ENCODE measurements around the gene COL7A1. TPM values are rescaled to one million over a fixed set of nuclear protein-coding genes. Genes with fewer than 3 reads are reported as not detected.

Gene COL7A1
- polyA plus RNA-seq, 1 donor = 9.3 TPM

GRCh38 chr3:48591886-48592518, 3.1 kb downstream of the COL7A1 start:
- DNase-seq = no peak

DNA sequence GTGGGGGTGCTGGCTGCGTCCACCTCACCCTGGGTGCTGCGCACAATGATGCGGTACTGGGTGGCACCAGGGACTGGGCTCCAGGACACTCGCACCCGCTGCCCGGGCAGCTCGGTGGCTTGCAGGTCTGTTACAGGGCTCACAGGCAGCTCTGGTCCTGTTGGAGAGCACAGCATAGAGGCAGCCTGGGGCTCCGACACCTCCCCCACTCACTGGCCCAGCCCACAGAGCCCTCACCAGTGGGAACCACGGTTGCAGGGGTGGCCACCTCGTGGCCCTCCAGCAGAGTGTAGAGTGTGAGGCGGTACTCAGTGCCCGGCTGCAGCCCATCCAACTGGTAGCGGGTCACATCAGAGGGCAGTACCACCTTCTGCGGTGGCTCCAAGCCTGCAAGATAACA, 3.7 kb downstream of the COL7A1 start:
- DNase-seq = no peak

DNA sequence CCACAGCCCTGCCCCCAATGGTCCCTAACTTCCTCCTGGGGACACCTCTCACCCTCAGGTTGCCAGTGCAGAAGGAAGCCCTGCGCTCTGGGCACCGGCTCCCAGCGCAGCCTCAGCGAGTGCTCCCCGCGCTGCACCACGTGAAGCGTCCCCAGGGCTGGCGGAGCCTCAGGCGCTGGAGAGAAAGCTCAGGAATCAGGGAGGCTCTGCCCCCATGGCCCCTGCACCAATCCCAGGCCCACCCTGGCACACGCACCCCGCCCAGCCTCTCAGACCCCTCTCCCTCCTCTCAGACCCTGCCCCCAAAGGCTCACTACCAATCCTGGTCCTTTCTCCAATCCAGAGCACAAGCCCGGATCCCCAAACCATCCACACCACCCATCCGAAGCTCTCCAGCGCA, 6.9 kb downstream of the COL7A1 start:
- no peak for DNase-seq

GRCh38 chr3:48587686-48588085, 7.4 kb downstream of the COL7A1 start:
- no peak for DNase-seq

DNA sequence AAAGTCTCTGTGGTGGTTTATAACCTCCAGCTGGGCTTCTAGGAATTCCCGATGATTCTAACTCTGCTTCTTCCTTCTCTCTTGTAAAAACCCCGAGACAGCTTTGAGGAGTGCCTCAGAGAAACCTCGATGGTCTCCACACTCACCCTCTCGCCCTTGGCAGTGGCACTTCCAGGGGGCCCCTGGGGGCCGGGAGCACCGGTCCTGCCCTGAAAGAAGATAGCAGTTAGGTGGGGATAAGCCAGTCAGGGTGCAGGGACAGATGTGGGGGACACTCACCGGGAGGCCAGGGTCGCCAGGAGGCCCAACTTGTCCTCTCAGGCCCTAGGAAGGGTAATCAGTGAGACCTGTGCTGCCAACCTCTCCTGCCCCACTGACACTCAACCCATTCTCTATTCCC, 9.7 kb downstream of the COL7A1 start:
- DNase-seq = no peak

DNA sequence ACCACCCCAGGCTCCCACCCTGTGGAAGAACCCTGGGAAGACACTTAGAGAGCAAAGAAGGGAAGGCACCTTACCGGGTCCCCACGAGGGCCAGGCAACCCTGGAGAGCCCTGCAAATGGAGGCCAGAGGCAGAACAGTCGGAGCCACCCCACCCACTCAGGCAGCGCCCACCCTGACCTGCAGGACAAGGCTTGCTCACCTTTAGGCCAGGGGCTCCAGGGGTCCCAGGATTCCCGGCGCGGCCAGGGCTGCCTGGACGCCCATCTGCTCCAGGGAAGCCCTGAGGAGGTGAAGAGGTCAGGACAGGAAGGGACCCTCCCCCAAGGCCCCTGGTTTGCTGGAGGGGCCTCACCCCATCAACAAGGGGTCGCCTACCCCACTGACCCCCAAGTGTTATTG, 10.3 kb downstream of the COL7A1 start:
- DNase-seq = no peak

DNA sequence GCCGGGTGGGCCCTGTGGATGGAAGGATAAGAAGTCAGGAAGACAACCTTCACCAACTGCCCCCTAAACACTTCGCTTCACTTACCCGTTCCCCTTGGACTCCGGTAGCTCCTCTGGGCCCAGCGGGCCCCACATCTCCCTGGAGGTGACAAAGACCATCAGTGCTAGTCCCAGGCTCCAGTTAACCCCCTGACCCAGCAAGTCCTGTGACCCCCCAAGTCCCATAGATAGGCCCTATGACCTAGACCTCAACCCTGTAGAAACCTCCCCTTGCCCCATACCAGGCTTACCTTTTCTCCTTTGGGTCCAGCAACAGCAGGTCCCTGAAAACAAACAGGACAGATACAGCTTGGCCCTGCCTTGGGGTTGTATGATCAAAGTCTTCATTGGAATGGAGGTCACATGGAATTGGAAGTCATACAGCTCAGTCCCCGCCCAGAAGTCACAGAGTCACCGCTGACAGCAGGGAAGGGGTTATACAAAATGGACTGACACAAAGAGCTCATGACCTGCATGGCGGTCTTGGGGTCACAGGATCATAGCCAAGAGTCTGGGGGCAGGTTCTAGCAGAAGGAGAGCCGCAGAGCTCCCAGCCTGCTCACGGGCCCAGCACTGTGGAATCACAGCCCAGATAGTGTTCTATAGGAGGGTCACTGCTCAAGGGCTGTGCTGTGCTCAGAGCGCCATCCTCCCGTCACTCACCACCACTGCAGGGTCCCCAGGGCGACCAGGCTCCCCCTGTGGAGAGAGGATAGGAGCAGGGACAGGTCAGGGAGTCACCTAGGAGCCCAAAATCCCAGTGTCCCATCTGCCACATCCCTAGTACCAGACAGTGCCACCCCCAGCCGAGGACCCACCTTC, 13.3 kb downstream of the COL7A1 start:
- DNase-seq = no peak

DNA sequence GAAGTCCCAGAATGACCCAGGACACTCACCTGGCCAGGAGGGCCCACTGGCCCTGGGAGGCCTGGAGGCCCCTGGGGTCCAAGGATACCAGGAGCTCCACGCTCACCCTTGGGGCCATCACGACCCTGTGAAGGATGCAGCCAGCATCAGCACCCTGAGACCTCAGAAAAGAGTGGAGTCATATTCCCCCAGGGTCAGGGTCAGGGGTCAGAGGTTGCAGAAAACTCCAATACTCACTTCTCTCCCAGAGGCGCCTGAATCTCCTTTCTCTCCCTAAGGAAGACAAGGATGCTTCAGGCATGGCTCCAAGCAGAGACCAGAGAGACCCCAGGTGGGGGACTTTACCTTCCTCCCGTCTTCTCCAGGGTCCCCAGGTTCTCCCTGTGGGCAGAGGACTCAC, 18.5 kb downstream of the COL7A1 start:
- no peak for DNase-seq

- DNase-seq = no peak
Observed at GRCh38 chr3:48575366-48575765, 19.8 kb downstream of the COL7A1 start.

- DNase-seq = no peak
Observed at GRCh38 chr3:48573973-48574585, 21.1 kb downstream of the COL7A1 start.

- no peak for DNase-seq
Observed at GRCh38 chr3:48572517-48572916, 22.6 kb downstream of the COL7A1 start.

GRCh38 chr3:48571938-48572337, 23.2 kb downstream of the COL7A1 start:
- DNase-seq = no peak

- no peak for DNase-seq
Observed at GRCh38 chr3:48569808-48570450, 25.2 kb downstream of the COL7A1 start.

GRCh38 chr3:48569400-48569799, 25.7 kb downstream of the COL7A1 start:
- DNase-seq = no peak

DNA sequence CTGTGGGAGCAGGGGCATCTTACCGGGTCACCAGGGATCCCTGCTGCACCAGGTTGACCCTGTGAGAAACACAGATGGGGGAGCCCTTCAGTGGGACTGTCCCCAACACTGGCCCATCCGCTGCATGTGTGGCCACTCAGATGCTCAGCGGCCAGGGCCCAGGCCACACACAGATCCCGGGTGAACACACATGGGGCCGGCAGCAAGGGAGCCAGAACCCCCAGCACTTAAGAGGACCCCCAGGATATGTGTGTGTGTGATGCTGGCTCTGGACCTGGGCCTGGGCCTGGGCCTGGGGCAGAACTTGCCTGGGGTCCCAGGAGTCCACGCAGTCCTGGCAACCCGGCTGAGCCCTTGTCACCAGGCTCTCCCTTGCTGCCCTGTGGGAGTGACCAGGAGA, 26.7 kb downstream of the COL7A1 start:
- no peak for DNase-seq

GRCh38 chr3:48567500-48567899, 27.6 kb downstream of the COL7A1 start:
- no peak for DNase-seq

DNA sequence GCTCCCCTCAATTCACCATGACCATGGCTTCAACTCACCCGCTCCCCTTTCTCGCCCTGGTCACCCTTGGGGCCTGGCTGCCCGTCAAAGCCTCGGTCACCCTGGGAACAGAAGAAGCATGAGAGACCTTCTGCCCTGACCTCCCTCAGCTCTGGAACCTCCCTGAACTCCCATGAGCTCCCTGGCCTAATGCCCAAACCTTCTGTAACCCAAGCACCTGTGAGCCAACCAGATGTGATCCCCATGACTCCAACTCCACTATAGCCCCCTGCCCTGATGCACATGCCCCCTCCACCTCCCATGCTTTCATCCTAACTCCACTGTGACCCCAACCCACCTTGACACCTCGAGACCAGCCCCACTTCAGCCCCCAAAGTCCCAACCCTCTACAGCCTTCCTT, 28.0 kb downstream of the COL7A1 start:
- no peak for DNase-seq

- no peak for DNase-seq
Observed at GRCh38 chr3:48566401-48566760, 28.7 kb downstream of the COL7A1 start.

- no peak for DNase-seq
Observed at GRCh38 chr3:48565591-48566400, 29.3 kb downstream of the COL7A1 start.

GRCh38 chr3:48565186-48565585, 29.9 kb downstream of the COL7A1 start:
- no peak for DNase-seq

DNA sequence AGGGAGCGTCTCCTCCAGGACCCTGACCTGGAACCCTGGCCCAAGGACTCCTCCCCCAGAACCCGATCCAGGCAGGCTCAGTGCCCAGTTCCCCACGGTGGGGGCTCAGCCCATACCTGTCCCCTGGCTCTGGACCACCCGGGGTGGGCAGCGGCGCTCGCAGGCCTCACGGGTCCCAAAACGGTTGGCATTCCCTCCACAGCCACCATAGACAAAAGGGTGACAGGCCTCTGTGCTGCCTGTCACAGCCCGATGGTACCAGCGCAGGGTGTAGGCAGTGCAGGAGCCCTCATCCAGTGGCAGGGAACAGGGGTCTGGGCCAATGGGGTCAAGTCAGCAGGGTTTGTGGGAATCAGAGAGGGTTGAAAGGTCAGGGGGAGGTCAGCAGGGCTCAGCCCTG, 30.5 kb downstream of the COL7A1 start:
- no peak for DNase-seq

DNA sequence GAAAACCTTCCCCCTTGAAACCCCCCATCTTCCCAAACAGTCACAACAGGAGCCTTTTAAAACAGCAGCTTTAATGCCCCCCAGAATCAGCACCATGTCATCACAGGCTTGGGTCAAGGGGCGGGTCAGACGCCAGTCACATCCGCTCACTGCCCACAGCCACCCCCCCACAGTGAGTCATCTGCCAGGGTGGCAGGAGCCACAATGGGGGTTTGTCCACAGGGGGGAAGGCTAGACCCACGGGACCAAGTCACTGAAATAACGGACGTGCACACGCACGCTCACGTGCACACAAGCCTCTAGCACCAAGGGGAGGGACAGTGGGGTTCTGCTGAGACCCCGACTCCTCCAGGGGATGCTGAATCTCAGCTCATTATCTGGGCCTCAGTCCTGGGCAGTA, 31.1 kb downstream of the COL7A1 start:
- DNase-seq = no peak
